Measurements from ENCODE around the gene SENP1. TPM values are rescaled to one million over a fixed set of nuclear protein-coding genes. Genes with fewer than 3 reads are reported as not detected.
A peak's percentile ranks its signal among the peaks of the same experiment; 100 is the strongest.

The SENP1 gene
- total RNA-seq, 1 donor from 2014 or later: 16.9 TPM

GRCh38 chr12:48038085-48038484, 67.8 kb downstream of the SENP1 start:
- no peak for TF ChIP-seq CTCF (IDR thresholded peaks at IDR 0.05)
- intact Hi-C loops (cut with DNase I): no loop called here
- no peak overlapping the region for H3K27ac ChIP-seq
- H3K4me1 ChIP-seq: peaks cover 7% of the 10 kb centered on the region
- DNase-seq: no peak
- no peaks in the 10 kb centered on the region for H3K27me3 ChIP-seq
- no peak overlapping the region for H3K4me3 ChIP-seq
- no peaks in the 10 kb centered on the region for H3K9me3 ChIP-seq
- peak; percentile 17 for ATAC-seq
- peaks cover 2% of the 10 kb centered on the region for H3K36me3 ChIP-seq

GRCh38 chr12:48037267-48037915, 68.5 kb downstream of the SENP1 start:
- no peaks in the 10 kb centered on the region for H3K36me3 ChIP-seq
- H3K27ac ChIP-seq: no peak overlapping the region
- ATAC-seq: peak; percentile 41
- peaks cover 7% of the 10 kb centered on the region for H3K4me1 ChIP-seq
- intact Hi-C loops (cut with DNase I): no loop called here
- no peak overlapping the region for H3K4me3 ChIP-seq
- no peak for DNase-seq
- no peaks in the 10 kb centered on the region for H3K27me3 ChIP-seq
- no peaks in the 10 kb centered on the region for H3K9me3 ChIP-seq
- TF ChIP-seq CTCF (IDR thresholded peaks at IDR 0.05): no peak

GRCh38 chr12:48036818-48037217, 69.1 kb downstream of the SENP1 start:
- H3K36me3 ChIP-seq: no peaks in the 10 kb centered on the region
- no peak overlapping the region for H3K4me3 ChIP-seq
- no peaks in the 10 kb centered on the region for H3K27me3 ChIP-seq
- peaks cover 7% of the 10 kb centered on the region for H3K4me1 ChIP-seq
- TF ChIP-seq CTCF (IDR thresholded peaks at IDR 0.05): no peak
- DNase-seq (no peak), ATAC-seq (no peak)
- intact Hi-C loops (cut with DNase I): no loop called here
- H3K27ac ChIP-seq: no peak overlapping the region
- H3K9me3 ChIP-seq: no peaks in the 10 kb centered on the region

GRCh38 chr12:48034835-48035805, 70.8 kb downstream of the SENP1 start:
- intact Hi-C loops (cut with DNase I): no loop called here
- no peaks in the 10 kb centered on the region for H3K27me3 ChIP-seq
- peaks cover 7% of the 10 kb centered on the region for H3K4me1 ChIP-seq
- H3K4me3 ChIP-seq: no peak overlapping the region
- ATAC-seq: no peak
- H3K27ac ChIP-seq: no peak overlapping the region
- no peaks in the 10 kb centered on the region for H3K36me3 ChIP-seq
- TF ChIP-seq CTCF (IDR thresholded peaks at IDR 0.05): no peak
- H3K9me3 ChIP-seq: no peaks in the 10 kb centered on the region
- DNase-seq: no peak

- Histone ChIP-seq H3K9me3 (no peaks in the 10 kb centered on the region), H3K27me3 (no peaks in the 10 kb centered on the region), H3K36me3 (no peaks in the 10 kb centered on the region), H3K4me1 (peaks cover 7% of the 10 kb centered on the region), H3K27ac (no peak overlapping the region), H3K4me3 (no peak overlapping the region)
- ATAC-seq (no peak), DNase-seq (no peak)
- intact Hi-C loops (cut with DNase I): no loop called here
- TF ChIP-seq CTCF (IDR thresholded peaks at IDR 0.05): no peak
These were observed 72.4 kb downstream of the SENP1 start for GRCh38 chr12:48033451-48033850.

All from upper lobe of right lung (tissue), 1 donor.